Measurements from ENCODE around the gene ENTHD1.
"Not testable (repeated sequence)": the region's sequence is repeated elsewhere in the genome, so short reads cannot be mapped to it uniquely, and the experiment has no call there.

ENTHD1 gene

GRCh38 chr22:39900306-39901227, 7.0 kb upstream of the ENTHD1 start, which contains the start of gene GRAP2:
GRAP2 (plus strand) TSS chr22:39901084; CDS start chr22:39947107, 46,023 bp downstream.
- no peak for DNase-seq (ENCODE audit: low read depth)

GRCh38 chr22:39898997-39899396, 5.4 kb upstream of the ENTHD1 start:
- DNase-seq (ENCODE audit: low read depth) = no peak

- DNase-seq (ENCODE audit: low read depth) = no peak
Observed at GRCh38 chr22:39897841-39898240, 4.3 kb upstream of the ENTHD1 start.

GRCh38 chr22:39896313-39896996, 2.9 kb upstream of the ENTHD1 start:
- no peak for DNase-seq (ENCODE audit: low read depth)

- DNase-seq (ENCODE audit: low read depth) = no peak
Observed at GRCh38 chr22:39895682-39896081, 2.1 kb upstream of the ENTHD1 start.

- DNase-seq (ENCODE audit: low read depth) = no peak
Observed at GRCh38 chr22:39894554-39895092, 1.1 kb upstream of the ENTHD1 start.

GRCh38 chr22:39889924-39890323, 3.6 kb downstream of the ENTHD1 start:
- not testable (repeated sequence) for DNase-seq (ENCODE audit: low read depth)

GRCh38 chr22:39883057-39883456, 10.5 kb downstream of the ENTHD1 start:
- DNase-seq (ENCODE audit: low read depth) = no peak

- DNase-seq (ENCODE audit: low read depth) = no peak
Observed at GRCh38 chr22:39880722-39881121, 12.8 kb downstream of the ENTHD1 start.

- no peak for DNase-seq (ENCODE audit: low read depth)
Observed at GRCh38 chr22:39877079-39877845, 16.3 kb downstream of the ENTHD1 start.

GRCh38 chr22:39875176-39875885, 18.2 kb downstream of the ENTHD1 start:
- not testable (repeated sequence) for DNase-seq (ENCODE audit: low read depth)

- DNase-seq (ENCODE audit: low read depth) = no peak
Observed at GRCh38 chr22:39873965-39874364, 19.6 kb downstream of the ENTHD1 start.

GRCh38 chr22:39872548-39872947, 21.0 kb downstream of the ENTHD1 start:
- no peak for DNase-seq (ENCODE audit: low read depth)

- DNase-seq (ENCODE audit: low read depth) = no peak
Observed at GRCh38 chr22:39871008-39871798, 22.4 kb downstream of the ENTHD1 start.

- DNase-seq (ENCODE audit: low read depth) = not testable (repeated sequence)
Observed at GRCh38 chr22:39869797-39870196, 23.8 kb downstream of the ENTHD1 start.

GRCh38 chr22:39868741-39869140, 24.8 kb downstream of the ENTHD1 start:
- no peak for DNase-seq (ENCODE audit: low read depth)

- DNase-seq (ENCODE audit: low read depth) = no peak
Observed at GRCh38 chr22:39859903-39860588, 33.5 kb downstream of the ENTHD1 start.

GRCh38 chr22:39856588-39856987, 37.0 kb downstream of the ENTHD1 start:
- DNase-seq (ENCODE audit: low read depth) = no peak

GRCh38 chr22:39852799-39853198, 40.8 kb downstream of the ENTHD1 start:
- DNase-seq (ENCODE audit: low read depth) = no peak

Data from stromal cell of bone marrow (primary cell).